BJ (cell line): Measurements from ENCODE around the gene FHL5. TPM values are rescaled to one million over a fixed set of nuclear protein-coding genes. Genes with fewer than 3 reads are reported as not detected.

Source experiments
- CTCF ChIA-PET: fragments of 350-600 bp; formaldehyde crosslinking; extraction: SDS; loops from one replicate; lab custom pipeline; 2021; ENCODE audit warnings: antibody characterized with exemption, inconsistent platforms; lab: Yijun Ruan, JAX
- POLR2A ChIA-PET: fragments of 300-600 bp; sonication (Branson Sonifier 250); formaldehyde crosslinking; extraction: SDS; loops from one replicate; lab custom pipeline; 2021; ENCODE audit warnings: antibody characterized with exemption; lab: Charles Lee
- DNase-seq: peaks from one replicate; pipeline ENCODE4 v3.0.0-alpha.2; 2011; ENCODE audit warnings: low read depth
- H3K27me3 ChIP-seq: 2 replicates; pipeline ENCODE4 v1.6.0; 2011; ENCODE audit warnings: low read length; ENCODE audit not compliant: control insufficient read depth, insufficient read depth
- H3K36me3 ChIP-seq: 2 replicates; pipeline ENCODE4 v1.5.1; 2011; ENCODE audit warnings: low read length; ENCODE audit not compliant: control insufficient read depth, insufficient read depth
- H3K4me3 ChIP-seq: 2 replicates; pipeline ENCODE4 v1.5.1; 2011; ENCODE audit warnings: low read depth, mild to moderate bottlenecking, control low read depth, low read length
- polyA minus RNA-seq: library from RNA; depleted of rRNA, polyadenylated mRNA; stranded (reverse); fragments of >200 nt; gene quantifications from 2 replicates; pipeline ENCODE4 v1.2.3, GENCODE V29; 2011; rRNA and poly(A)+ RNA removed
- polyA plus RNA-seq: library from polyadenylated mRNA; depleted of rRNA; stranded (reverse); fragments of >200 nt; gene quantifications from 2 replicates; pipeline ENCODE4 v1.2.3, GENCODE V29; 2011; rRNA removed
- TF ChIP-seq, protein P1 (sequence below): IDR thresholded peaks from 2 replicates; pipeline ENCODE4 v1.5.1; 2011; ENCODE audit warnings: low read depth, mild to moderate bottlenecking, control low read depth, inconsistent platforms, low read length, moderate library complexity; ENCODE audit not compliant: insufficient read depth

The FHL5 gene
- polyA plus RNA-seq, result not detected in 2 replicates
- not detected in 2 replicates for polyA minus RNA-seq

- Histone ChIP-seq H3K36me3 (no peaks in the 10 kb centered on the region), H3K4me3 (no peak within 1 kb of the TSS), H3K27me3 (no peaks in the 10 kb centered on the region)
- TF ChIP-seq, protein P1, sequence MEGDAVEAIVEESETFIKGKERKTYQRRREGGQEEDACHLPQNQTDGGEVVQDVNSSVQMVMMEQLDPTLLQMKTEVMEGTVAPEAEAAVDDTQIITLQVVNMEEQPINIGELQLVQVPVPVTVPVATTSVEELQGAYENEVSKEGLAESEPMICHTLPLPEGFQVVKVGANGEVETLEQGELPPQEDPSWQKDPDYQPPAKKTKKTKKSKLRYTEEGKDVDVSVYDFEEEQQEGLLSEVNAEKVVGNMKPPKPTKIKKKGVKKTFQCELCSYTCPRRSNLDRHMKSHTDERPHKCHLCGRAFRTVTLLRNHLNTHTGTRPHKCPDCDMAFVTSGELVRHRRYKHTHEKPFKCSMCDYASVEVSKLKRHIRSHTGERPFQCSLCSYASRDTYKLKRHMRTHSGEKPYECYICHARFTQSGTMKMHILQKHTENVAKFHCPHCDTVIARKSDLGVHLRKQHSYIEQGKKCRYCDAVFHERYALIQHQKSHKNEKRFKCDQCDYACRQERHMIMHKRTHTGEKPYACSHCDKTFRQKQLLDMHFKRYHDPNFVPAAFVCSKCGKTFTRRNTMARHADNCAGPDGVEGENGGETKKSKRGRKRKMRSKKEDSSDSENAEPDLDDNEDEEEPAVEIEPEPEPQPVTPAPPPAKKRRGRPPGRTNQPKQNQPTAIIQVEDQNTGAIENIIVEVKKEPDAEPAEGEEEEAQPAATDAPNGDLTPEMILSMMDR, result no peak
- ChIA-PET POLR2A (no interaction called here), CTCF (no interaction called here)
- no peak for DNase-seq
These were observed at the start of gene FHL5 for GRCh38 chr6:96562886-96563285. TSS of gene FHL5 (plus strand) at chr6:96563128. CDS start at chr6:96603614, 40,486 bp downstream.

- CTCF ChIA-PET, result no interaction called here
These were observed 42.5 kb upstream of the FHL5 start for GRCh38 chr6:96520171-96521115.

GRCh38 chr6:96521306-96521643 is 41.7 kb upstream of the FHL5 start:
- TF ChIP-seq, protein P1, result no peak
- Histone ChIP-seq H3K27me3 (no peaks in the 10 kb centered on the region), H3K36me3 (peaks cover 2% of the 10 kb centered on the region), H3K4me3 (peak overlapping the region; percentile 88)
- DNase-seq, result no peak
- ChIA-PET CTCF (no interaction called here), POLR2A (interaction anchor here (0.8 kb wide), 1 partner anchor 123 kb away, joined by 6 read pairs; no protein-coding TSS in a partner anchor)

More at GRCh38 chr6:96520171-96521115, 42.5 kb upstream of the FHL5 start:
- TF ChIP-seq, protein P1, result no peak
- no peak for DNase-seq
- POLR2A ChIA-PET, result interaction anchor here (0.8 kb wide), 1 partner anchor 122 kb away, joined by 6 read pairs; no protein-coding TSS in a partner anchor
- Histone ChIP-seq H3K27me3 (no peaks in the 10 kb centered on the region), H3K4me3 (peak overlapping the region; percentile 88), H3K36me3 (no peaks in the 10 kb centered on the region)

- Histone ChIP-seq H3K36me3 (peaks cover 2% of the 10 kb centered on the region), H3K27me3 (no peaks in the 10 kb centered on the region), H3K4me3 (peak within 1 kb of the TSS; percentile 88)
- CTCF ChIA-PET, result no interaction called here
- TF ChIP-seq, protein P1, result peak; percentile 15; the same call in 1 of the 2 replicates
- peak; percentile 54 for DNase-seq
- POLR2A ChIA-PET, result interaction anchor here (0.6 to 0.8 kb wide), 2 partner anchors 123 to 357 kb away, joined by 4 to 6 read pairs; no protein-coding TSS in a partner anchor
These were observed 41.1 kb upstream of the FHL5 start, which contains the start of gene UFL1 for GRCh38 chr6:96521644-96522464. TSS of gene UFL1 (plus strand) at chr6:96521806. CDS start at chr6:96521874, 68 bp downstream.
